Trophoblast cell (in vitro differentiated cells and primary cell): ENCODE data around the gene NALCN.

Experiments used
- DNase-seq, 2 donors: peaks; one replicate each; pipeline ENCODE4 v3.0.0-alpha.2; 2016
- H2AFZ ChIP-seq: 2 replicates; pipeline ENCODE4 v1.6.1; 2013; ENCODE audit warnings: low read length, moderate library complexity, mild to moderate bottlenecking; ENCODE audit not compliant: insufficient read depth, poor library complexity
- H2AK5ac ChIP-seq: 2 replicates; pipeline ENCODE4 v1.6.1; 2013; ENCODE audit warnings: mild to moderate bottlenecking, low read length
- H2BK120ac ChIP-seq: 2 replicates; pipeline ENCODE4 v1.6.1; 2013; ENCODE audit warnings: low read length, mild to moderate bottlenecking, moderate library complexity; ENCODE audit not compliant: insufficient read depth, poor library complexity
- H2BK12ac ChIP-seq: 2 replicates; pipeline ENCODE4 v1.6.1; 2013; ENCODE audit warnings: mild to moderate bottlenecking, low read length, moderate library complexity
- H2BK5ac ChIP-seq: 2 replicates; pipeline ENCODE4 v1.6.1; 2013; ENCODE audit warnings: low read length, low read depth, moderate library complexity, mild to moderate bottlenecking; ENCODE audit not compliant: poor library complexity
- H3K14ac ChIP-seq: 2 replicates; pipeline ENCODE4 v1.6.1; 2013; ENCODE audit warnings: mild to moderate bottlenecking, low read length
- H3K18ac ChIP-seq: 2 replicates; pipeline ENCODE4 v1.6.1; 2013; ENCODE audit warnings: mild to moderate bottlenecking, low read length
- H3K23ac ChIP-seq: 2 replicates; pipeline ENCODE4 v1.6.1; 2013; ENCODE audit warnings: low read length
- H3K27ac ChIP-seq: 2 replicates; pipeline ENCODE4 v1.5.1; 2013; ENCODE audit warnings: low read depth, mild to moderate bottlenecking, inconsistent platforms, low read length, moderate library complexity
- H3K27me3 ChIP-seq: 2 replicates; pipeline ENCODE4 v1.6.1; 2013; ENCODE audit warnings: inconsistent platforms, mild to moderate bottlenecking, low read length, moderate library complexity; ENCODE audit not compliant: insufficient read depth
- H3K36me3 ChIP-seq, 2 experiments: 1 replicate in 1 of 2; 2 replicates in 1 of 2; pipeline ENCODE4 v1.6.1; 2013; ENCODE audit warnings: low read length in 2 of 2, mild to moderate bottlenecking in 2 of 2, moderate library complexity in 1 of 2; ENCODE audit not compliant: insufficient read depth in 2 of 2, control insufficient read depth in 1 of 2
- H3K4ac ChIP-seq: 2 replicates; pipeline ENCODE4 v1.6.1; 2013; ENCODE audit warnings: low read depth, mild to moderate bottlenecking, low read length, moderate library complexity
- H3K4me1 ChIP-seq, 2 experiments: 1 replicate in 1 of 2; 2 replicates in 1 of 2; pipeline ENCODE4 v1.6.1; 2013; ENCODE audit warnings: low read length in 2 of 2, mild to moderate bottlenecking in 2 of 2, moderate library complexity in 1 of 2; ENCODE audit not compliant: insufficient read depth in 2 of 2, control insufficient read depth in 1 of 2
- H3K4me2 ChIP-seq: 2 replicates; pipeline ENCODE4 v1.6.1; 2013; ENCODE audit warnings: inconsistent platforms, mild to moderate bottlenecking, low read length, moderate library complexity
- H3K4me3 ChIP-seq: 2 replicates; pipeline ENCODE4 v1.5.1; 2013; ENCODE audit warnings: mild to moderate bottlenecking, low read depth, low read length, inconsistent platforms
- H3K79me1 ChIP-seq: one replicate; pipeline ENCODE4 v1.6.1; 2013; ENCODE audit warnings: low read length
- H3K79me2 ChIP-seq: 2 replicates; pipeline ENCODE4 v1.6.1; 2013; ENCODE audit warnings: low read length, mild to moderate bottlenecking; ENCODE audit not compliant: control insufficient read depth, insufficient read depth, poor library complexity
- H3K9ac ChIP-seq: 2 replicates; pipeline ENCODE4 v1.6.1; 2013; ENCODE audit warnings: mild to moderate bottlenecking, low read length
- H3K9me3 ChIP-seq: 2 replicates; pipeline ENCODE4 v1.6.1; 2013; ENCODE audit warnings: low read depth, mild to moderate bottlenecking, control low read depth, inconsistent platforms, low read length; ENCODE audit not compliant: insufficient read depth
- H4K12ac ChIP-seq: 2 replicates; pipeline ENCODE4 v1.6.1; 2013; ENCODE audit warnings: low read depth, mild to moderate bottlenecking, low read length, moderate library complexity
- H4K8ac ChIP-seq: 2 replicates; pipeline ENCODE4 v1.6.1; 2013; ENCODE audit warnings: low read depth, mild to moderate bottlenecking, low read length, moderate library complexity
- H4K91ac ChIP-seq: one replicate; pipeline ENCODE4 v1.6.1; 2013; ENCODE audit warnings: low read depth, mild to moderate bottlenecking, low read length, moderate library complexity
- WGBS: extraction: QIAGEN DNeasy Blood & Tissue Kit; methylation state at CpG from one replicate; pipeline ENCODE4 v1.1.7; 2013; ENCODE audit warnings: missing lambda C conversion rate; ENCODE audit not compliant: insufficient read length, insufficient coverage; ENCODE audit errors: extremely low coverage; 5-methylcytosine and 5-hydroxymethylcytosine counted together

Gene NALCN

GRCh38 chr13:101121608-101122007 lies 294.7 kb downstream of the NALCN start:
- Histone ChIP-seq H3K27ac (no peak overlapping the region), H3K79me2 (peaks cover 2% of the 10 kb centered on the region), H3K4me1 (no peaks in the 10 kb centered on the region), H3K14ac (no peak overlapping the region), H3K4me3 (no peak overlapping the region), H2AFZ (no peak overlapping the region), H4K12ac (no peak overlapping the region), H4K91ac (no peak overlapping the region), H3K9ac (no peak overlapping the region), H3K36me3 (no peaks in the 10 kb centered on the region), H2BK12ac (no peak overlapping the region), H2BK120ac (no peak overlapping the region), H3K23ac (no peak overlapping the region), H3K4ac (no peak overlapping the region), H3K9me3 (no peaks in the 10 kb centered on the region), H3K4me2 (no peak overlapping the region), H2BK5ac (no peak overlapping the region), H3K79me1 (no peaks in the 10 kb centered on the region), H4K8ac (no peak overlapping the region), H3K18ac (no peak overlapping the region), H3K27me3 (no peaks in the 10 kb centered on the region), H2AK5ac (no peak overlapping the region)
- DNase-seq: no peak
- WGBS: no CpG with 5 or more reads among the region's 4 CpGs

DNA sequence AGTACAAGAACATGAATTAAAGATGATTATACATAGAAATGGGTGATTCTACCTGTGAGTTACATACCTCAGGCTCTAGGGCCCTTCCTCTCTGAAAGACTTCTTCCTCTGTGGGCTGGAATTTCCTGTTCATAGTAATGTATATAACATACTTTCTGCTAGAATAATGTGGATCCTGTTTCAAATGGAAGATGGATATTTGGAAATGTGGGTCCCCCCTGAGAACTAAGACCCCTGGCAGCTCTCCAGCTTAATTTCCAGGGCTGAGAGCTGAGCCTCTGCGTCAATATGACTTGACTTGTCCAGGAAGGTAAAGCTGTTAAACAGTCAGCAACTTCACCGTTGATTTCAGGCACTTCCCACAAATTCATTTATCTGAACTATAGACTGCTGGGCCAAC lies 296.3 kb downstream of the NALCN start:
- DNase-seq: no peak
- H2BK120ac ChIP-seq: no peak overlapping the region
- H4K8ac ChIP-seq: no peak overlapping the region
- no peaks in the 10 kb centered on the region for H3K27me3 ChIP-seq
- no peaks in the 10 kb centered on the region for H3K79me2 ChIP-seq
- H3K79me1 ChIP-seq: no peaks in the 10 kb centered on the region
- no peak overlapping the region for H3K23ac ChIP-seq
- H2AFZ ChIP-seq: no peak overlapping the region
- H3K4ac ChIP-seq: no peak overlapping the region
- H2BK5ac ChIP-seq: no peak overlapping the region
- no peak overlapping the region for H3K4me2 ChIP-seq
- H3K9me3 ChIP-seq: no peaks in the 10 kb centered on the region
- no peak overlapping the region for H3K14ac ChIP-seq
- no CpG with 5 or more reads among the region's 2 CpGs for WGBS
- H3K18ac ChIP-seq: no peak overlapping the region
- H4K91ac ChIP-seq: no peak overlapping the region
- no peaks in the 10 kb centered on the region for H3K4me1 ChIP-seq
- H3K4me3 ChIP-seq: no peak overlapping the region
- H2BK12ac ChIP-seq: no peak overlapping the region
- H3K36me3 ChIP-seq: no peaks in the 10 kb centered on the region
- H2AK5ac ChIP-seq: no peak overlapping the region
- H3K27ac ChIP-seq: no peak overlapping the region
- no peak overlapping the region for H4K12ac ChIP-seq
- no peak overlapping the region for H3K9ac ChIP-seq

GRCh38 chr13:101116826-101117225 lies 299.5 kb downstream of the NALCN start:
- Histone ChIP-seq H2AK5ac (no peak overlapping the region), H2BK12ac (no peak overlapping the region), H2AFZ (no peak overlapping the region), H3K4ac (no peak overlapping the region), H4K12ac (no peak overlapping the region), H3K27me3 (no peaks in the 10 kb centered on the region), H3K36me3 (no peaks in the 10 kb centered on the region), H3K4me2 (no peak overlapping the region), H4K8ac (no peak overlapping the region), H3K27ac (no peak overlapping the region), H3K79me1 (no peaks in the 10 kb centered on the region), H4K91ac (no peak overlapping the region), H2BK120ac (no peak overlapping the region), H3K18ac (no peak overlapping the region), H2BK5ac (no peak overlapping the region), H3K4me3 (no peak overlapping the region), H3K9ac (no peak overlapping the region), H3K9me3 (peaks cover 1% of the 10 kb centered on the region), H3K14ac (no peak overlapping the region), H3K23ac (no peak overlapping the region), H3K4me1 (no peaks in the 10 kb centered on the region), H3K79me2 (no peaks in the 10 kb centered on the region)
- no CpG with 5 or more reads among the region's 4 CpGs for WGBS
- no peak for DNase-seq

- H4K8ac ChIP-seq: no peak overlapping the region
These were observed 300.0 kb downstream of the NALCN start for GRCh38 chr13:101116341-101116740.

More at GRCh38 chr13:101116341-101116740, 300.0 kb downstream of the NALCN start:
- H3K4me3 ChIP-seq: no peak overlapping the region
- H3K4me1 ChIP-seq: no peaks in the 10 kb centered on the region
- DNase-seq: no peak
- H2BK5ac ChIP-seq: no peak overlapping the region
- H3K79me2 ChIP-seq: no peaks in the 10 kb centered on the region
- H3K27me3 ChIP-seq: no peaks in the 10 kb centered on the region
- no peak overlapping the region for H3K27ac ChIP-seq
- H3K14ac ChIP-seq: no peak overlapping the region
- no peak overlapping the region for H2AK5ac ChIP-seq
- no peak overlapping the region for H4K91ac ChIP-seq
- no CpG with 5 or more reads among the region's 4 CpGs for WGBS
- no peaks in the 10 kb centered on the region for H3K36me3 ChIP-seq
- no peak overlapping the region for H3K18ac ChIP-seq
- no peak overlapping the region for H2BK12ac ChIP-seq
- H3K79me1 ChIP-seq: no peaks in the 10 kb centered on the region
- no peak overlapping the region for H4K12ac ChIP-seq
- peaks cover 1% of the 10 kb centered on the region for H3K9me3 ChIP-seq
- H3K9ac ChIP-seq: no peak overlapping the region
- H3K4me2 ChIP-seq: no peak overlapping the region
- no peak overlapping the region for H3K4ac ChIP-seq
- no peak overlapping the region for H2AFZ ChIP-seq
- no peak overlapping the region for H2BK120ac ChIP-seq
- no peak overlapping the region for H3K23ac ChIP-seq
